ENCODE measurements around the gene FRMD4A. TPM values are rescaled to one million over a fixed set of nuclear protein-coding genes. Genes with fewer than 3 reads are reported as not detected.

Gene FRMD4A
- total and polyA plus RNA-seq, 10 of the 15 experiments (the other 5 are each of a cell fraction or from before 2014, with no cell fraction given) = 17.8 to 75.2 (median 39.1) TPM

- TF ChIP-seq, protein P1, sequence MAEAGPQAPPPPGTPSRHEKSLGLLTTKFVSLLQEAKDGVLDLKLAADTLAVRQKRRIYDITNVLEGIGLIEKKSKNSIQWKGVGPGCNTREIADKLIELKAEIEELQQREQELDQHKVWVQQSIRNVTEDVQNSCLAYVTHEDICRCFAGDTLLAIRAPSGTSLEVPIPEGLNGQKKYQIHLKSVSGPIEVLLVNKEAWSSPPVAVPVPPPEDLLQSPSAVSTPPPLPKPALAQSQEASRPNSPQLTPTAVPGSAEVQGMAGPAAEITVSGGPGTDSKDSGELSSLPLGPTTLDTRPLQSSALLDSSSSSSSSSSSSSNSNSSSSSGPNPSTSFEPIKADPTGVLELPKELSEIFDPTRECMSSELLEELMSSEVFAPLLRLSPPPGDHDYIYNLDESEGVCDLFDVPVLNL (IDR thresholded peaks at IDR 0.05; ENCODE audit: low read depth, low read length) = no peak
- no peak for TF ChIP-seq CREB1 (IDR thresholded peaks at IDR 0.05; ENCODE audit: low read depth)
- TF ChIP-seq DPF2 (IDR thresholded peaks at IDR 0.05) = no peak
- TF ChIP-seq, protein P2, sequence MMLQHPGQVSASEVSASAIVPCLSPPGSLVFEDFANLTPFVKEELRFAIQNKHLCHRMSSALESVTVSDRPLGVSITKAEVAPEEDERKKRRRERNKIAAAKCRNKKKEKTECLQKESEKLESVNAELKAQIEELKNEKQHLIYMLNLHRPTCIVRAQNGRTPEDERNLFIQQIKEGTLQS (IDR thresholded peaks at IDR 0.05; ENCODE audit: borderline replicate concordance, extremely low read depth, low read depth, low read length) = no peak
- no peak for TF ChIP-seq ZBED1 (IDR thresholded peaks at IDR 0.05; ENCODE audit: borderline replicate concordance)
Measured at GRCh38 chr10:13708256-13708990, 622.3 kb downstream of the FRMD4A start (continued).

DNA sequence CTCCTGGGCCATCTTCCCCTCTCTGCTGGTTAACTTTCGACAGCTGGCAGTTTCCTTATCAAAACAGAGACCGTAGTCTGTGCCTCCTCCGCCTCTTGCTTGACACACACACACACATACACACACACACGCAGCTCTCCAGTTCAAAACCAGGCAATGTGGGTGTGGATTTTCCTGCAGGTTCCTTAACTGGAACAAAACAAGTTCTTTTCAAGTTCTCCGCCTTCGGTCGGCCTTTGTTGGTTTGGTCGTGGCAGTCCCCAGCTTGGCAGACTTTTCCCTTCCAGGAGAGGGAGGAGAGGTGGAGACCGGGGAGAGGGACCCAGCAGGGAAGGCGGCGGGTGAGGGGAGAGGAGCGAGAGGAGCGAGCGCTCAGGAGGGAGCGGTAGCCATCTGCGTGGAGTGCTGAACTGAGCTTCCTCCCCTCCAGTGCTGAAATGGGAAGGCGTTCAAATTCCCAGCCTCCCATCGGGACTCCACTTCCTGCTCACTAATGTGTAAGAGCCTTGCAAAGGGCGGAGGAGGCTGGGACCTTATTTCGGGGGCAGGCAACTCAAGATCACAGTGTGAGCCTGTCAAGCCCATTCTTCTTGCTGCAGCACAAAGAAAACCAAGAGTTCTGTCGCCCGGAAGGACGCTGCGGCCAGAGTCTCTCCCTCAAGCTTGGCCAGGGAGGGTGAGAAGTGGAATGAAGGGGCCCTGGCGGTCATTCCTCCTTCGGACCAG lies 623.4 kb downstream of the FRMD4A start:
- Histone ChIP-seq H2AFZ (ENCODE audit: control insufficient read depth, low read depth, low read length) (peak overlapping the region; percentile 51), H3K4me1 (ENCODE audit: control insufficient read depth, insufficient read depth, low read length) (peaks cover 25% of the 10 kb centered on the region), H3K36me3 (ENCODE audit: control insufficient read depth in 2 of 2, insufficient read depth in 2 of 2, low read length in 1 of 2) (peaks cover 0 to 2% of the 10 kb centered on the region in 2 experiments; a peak in 2 of 4 replicates), H3K9ac (ENCODE audit: control insufficient read depth, insufficient read depth, low read length) (peak overlapping the region; percentile 91), H3K4me2 (ENCODE audit: control insufficient read depth, insufficient read depth) (peak overlapping the region; percentile 90), H3K9me3 (replicated peaks; ENCODE audit: control insufficient read depth, insufficient read depth, low read length) (no peaks in the 10 kb centered on the region), H3K27me3 (replicated peaks in 1 of 2; ENCODE audit: control insufficient read depth in 2 of 2, insufficient read depth in 2 of 2, low read length in 1 of 2) (no peaks in the 10 kb centered on the region), H4K20me1 (ENCODE audit: control insufficient read depth, insufficient read depth) (no peaks in the 10 kb centered on the region), H3K27ac (ENCODE audit: control insufficient read depth, insufficient read depth) (peak overlapping the region; percentile 92), H3K4me3 (peak overlapping the region; percentile 86), H3K79me2 (ENCODE audit: control insufficient read depth, insufficient read depth, low read length) (peaks cover 71% of the 10 kb centered on the region)
- in situ Hi-C loops (cut with MboI) (no loop called here), intact Hi-C loops (cut with micrococcal nuclease; ENCODE audit: unreplicated experiment) (loop anchor here (5.0 kb wide), 2 partner anchors 35 to 70 kb away; no protein-coding TSS in a partner anchor)
- FAIRE-seq = peak; percentile 65
- 3% methylated on average over 25 of the region's 26 CpGs for WGBS (ENCODE audit: insufficient coverage, insufficient replicate concordance, low lambda C conversion rate, missing lambda C conversion rate)
- SMC1A ChIA-PET (ENCODE audit: uncharacterized antibody, unreplicated experiment) = interaction anchor here (0.7 to 6.5 kb wide), 20 partner anchors 9 to 80 kb away, joined by 3 to 81 read pairs (median 8); no protein-coding TSS in a partner anchor
- no peak for DNase-seq (ENCODE audit: low read depth, low spot score)
- POLR2A ChIA-PET = interaction anchor here (0.9 to 4.1 kb wide), 14 partner anchors 10 to 80 kb away, joined by 3 to 31 read pairs (median 8); no protein-coding TSS in a partner anchor
- ATAC-seq = peak; percentile 77
- CTCF ChIA-PET = interaction anchor here (0.7 to 1.8 kb wide), 7 partner anchors 11 to 70 kb away, joined by 3 to 5 read pairs (median 4); no protein-coding TSS in a partner anchor
- TSS peak; percentile 44 for BruUV-seq (replicated peaks)
- RAD21 ChIA-PET (ENCODE audit: unreplicated experiment) = interaction anchor here (0.8 to 7.5 kb wide), 10 partner anchors 9 to 301 kb away, joined by 3 to 146 read pairs (median 7); no protein-coding TSS in a partner anchor
- 0 out of 2 replicates have a peak, but pooled peaks have one; percentile 16 for TF ChIP-seq MXI1 (IDR thresholded peaks at IDR 0.05; ENCODE audit: low read depth, low read length)
- no peak for TF ChIP-seq ATF2 (IDR thresholded peaks at IDR 0.05; ENCODE audit: low read length)
- no peak for TF ChIP-seq ESRRA (IDR thresholded peaks at IDR 0.05; ENCODE audit: low read length)
- peak; percentile 38; the same call in 1 of the 2 replicates for TF ChIP-seq RUNX3 (IDR thresholded peaks at IDR 0.05; ENCODE audit: low read length)
- no peak for TF ChIP-seq FOXK2 (IDR thresholded peaks at IDR 0.05)
- TF ChIP-seq, protein P2 (IDR thresholded peaks at IDR 0.05; ENCODE audit: borderline replicate concordance, extremely low read depth, low read depth, low read length) = no peak
- no peak for TF ChIP-seq SUPT20H (IDR thresholded peaks at IDR 0.05; ENCODE audit: borderline replicate concordance, control insufficient read depth, low read depth, low read length)
- TF ChIP-seq YY1 (IDR thresholded peaks at IDR 0.05; ENCODE audit: low read depth, low read length) = no peak
- TF ChIP-seq ETV6 (conservative IDR thresholded peaks at IDR 0.05 in 1 of 2, IDR thresholded peaks at IDR 0.05 in 1 of 2; ENCODE audit: borderline replicate concordance in 1 of 2, low read depth in 1 of 2) = peak in 1 of 2 experiments; percentile 28; a peak in 1 of 4 replicates
- TF ChIP-seq MTA2 (IDR thresholded peaks at IDR 0.05; ENCODE audit: low read depth) = no peak
- TF ChIP-seq FOXM1 (IDR thresholded peaks at IDR 0.05; ENCODE audit: low read depth, low read length) = no peak
- TF ChIP-seq TCF12 (IDR thresholded peaks at IDR 0.05; ENCODE audit: low read depth, low read length) = 0 out of 2 replicates have a peak, but pooled peaks have one; percentile 13

All from GM12878 (cell line).